Measurements from ENCODE around the gene FAM9C. TPM values are rescaled to one million over a fixed set of nuclear protein-coding genes. Genes with fewer than 3 reads are reported as not detected.

FAM9C gene
- total RNA-seq, 1 donor from 2014 or later: 0.34 TPM

DNA sequence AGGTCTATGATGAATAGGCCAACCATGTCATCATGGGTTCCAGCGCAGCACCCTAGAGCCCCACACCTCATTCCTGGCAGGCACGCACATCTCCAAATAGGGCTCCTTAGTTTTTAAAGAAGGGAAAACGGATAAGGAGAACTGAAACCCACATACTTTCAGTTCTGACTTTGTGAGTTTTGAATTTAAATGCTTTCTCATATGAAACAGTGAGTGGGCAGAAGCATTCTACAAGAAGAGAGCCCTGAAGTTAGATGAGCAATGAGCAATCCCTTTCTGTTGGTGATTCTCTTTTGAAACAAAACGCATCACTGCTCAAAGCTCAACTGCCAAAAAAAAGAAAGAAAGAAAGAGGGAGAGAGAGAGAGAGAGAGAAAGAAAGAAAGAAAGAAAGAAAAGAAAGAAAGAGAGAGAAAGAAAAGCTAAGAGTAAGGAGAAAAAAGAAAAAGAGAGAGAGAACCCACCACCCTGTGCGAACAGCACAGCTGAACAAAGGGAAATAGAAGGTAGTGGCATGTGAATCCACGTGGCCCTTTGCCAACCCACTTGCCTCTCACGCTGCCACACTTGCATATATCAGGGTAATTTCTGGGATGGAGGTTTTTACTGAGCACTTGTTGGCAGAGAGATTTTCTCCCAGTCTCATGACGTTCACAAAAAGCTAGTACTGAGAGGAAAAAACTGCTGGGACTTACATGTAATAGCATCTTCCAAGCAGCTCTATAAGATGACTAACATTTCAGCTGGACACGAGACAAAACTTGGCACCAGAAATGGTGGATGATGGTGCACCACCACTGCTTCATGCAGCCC is 38.6 kb downstream of the FAM9C start:
- Mint-ChIP-seq H3K27ac (no peak overlapping the region), H3K9me3 (peaks cover 12% of the 10 kb centered on the region), H3K27me3 (ENCODE audit: low read depth) (no peaks in the 10 kb centered on the region), H3K4me1 (peaks cover 18% of the 10 kb centered on the region), H3K4me3 (no peak overlapping the region), H3K36me3 (no peaks in the 10 kb centered on the region)
- no peak for DNase-seq (ENCODE audit: low spot score in 2 of 2, unreplicated experiment in 2 of 2)
- TF ChIP-seq, protein P1, sequence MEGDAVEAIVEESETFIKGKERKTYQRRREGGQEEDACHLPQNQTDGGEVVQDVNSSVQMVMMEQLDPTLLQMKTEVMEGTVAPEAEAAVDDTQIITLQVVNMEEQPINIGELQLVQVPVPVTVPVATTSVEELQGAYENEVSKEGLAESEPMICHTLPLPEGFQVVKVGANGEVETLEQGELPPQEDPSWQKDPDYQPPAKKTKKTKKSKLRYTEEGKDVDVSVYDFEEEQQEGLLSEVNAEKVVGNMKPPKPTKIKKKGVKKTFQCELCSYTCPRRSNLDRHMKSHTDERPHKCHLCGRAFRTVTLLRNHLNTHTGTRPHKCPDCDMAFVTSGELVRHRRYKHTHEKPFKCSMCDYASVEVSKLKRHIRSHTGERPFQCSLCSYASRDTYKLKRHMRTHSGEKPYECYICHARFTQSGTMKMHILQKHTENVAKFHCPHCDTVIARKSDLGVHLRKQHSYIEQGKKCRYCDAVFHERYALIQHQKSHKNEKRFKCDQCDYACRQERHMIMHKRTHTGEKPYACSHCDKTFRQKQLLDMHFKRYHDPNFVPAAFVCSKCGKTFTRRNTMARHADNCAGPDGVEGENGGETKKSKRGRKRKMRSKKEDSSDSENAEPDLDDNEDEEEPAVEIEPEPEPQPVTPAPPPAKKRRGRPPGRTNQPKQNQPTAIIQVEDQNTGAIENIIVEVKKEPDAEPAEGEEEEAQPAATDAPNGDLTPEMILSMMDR (IDR thresholded peaks at IDR 0.05; ENCODE audit: unreplicated experiment): no peak

DNA sequence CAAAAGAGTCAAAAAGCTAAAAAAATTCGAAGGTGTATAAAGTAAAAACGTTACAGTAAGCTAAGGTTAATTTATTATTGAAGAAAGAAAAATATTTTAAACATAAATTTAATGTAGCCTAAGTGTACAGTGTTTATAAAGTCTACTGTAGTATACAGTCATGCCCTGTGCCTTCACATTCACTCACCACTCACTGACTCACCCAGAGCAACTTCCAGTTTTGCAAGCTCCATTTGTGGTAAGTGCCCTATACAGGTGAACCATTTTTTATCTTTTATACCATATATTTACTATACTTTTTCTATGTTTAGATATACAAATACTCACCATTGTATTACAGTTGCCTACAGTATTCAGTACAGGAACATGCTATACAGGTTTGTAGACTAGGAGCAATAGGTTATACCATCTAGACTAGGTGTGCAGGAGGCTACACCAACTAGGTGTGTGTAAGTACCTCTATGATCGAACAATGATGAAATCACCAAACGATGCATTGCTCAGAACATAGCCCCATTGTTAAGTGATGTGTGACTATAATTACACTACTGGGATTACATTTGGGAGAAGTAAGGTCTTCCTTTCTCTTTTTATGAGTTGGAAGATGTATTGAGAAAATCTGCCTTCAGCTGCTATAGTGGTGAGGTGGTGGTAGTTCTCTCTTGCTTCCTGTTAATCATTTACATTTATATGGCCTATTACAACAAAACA is 42.3 kb downstream of the FAM9C start:
- Mint-ChIP-seq H3K27ac (no peak overlapping the region), H3K4me1 (peaks cover 31% of the 10 kb centered on the region), H3K4me3 (no peak overlapping the region), H3K9me3 (peaks cover 10% of the 10 kb centered on the region), H3K27me3 (ENCODE audit: low read depth) (no peaks in the 10 kb centered on the region), H3K36me3 (no peaks in the 10 kb centered on the region)
- DNase-seq (ENCODE audit: low spot score in 2 of 2, unreplicated experiment in 2 of 2): no peak
- TF ChIP-seq, protein P1 (IDR thresholded peaks at IDR 0.05; ENCODE audit: unreplicated experiment): no peak

DNA sequence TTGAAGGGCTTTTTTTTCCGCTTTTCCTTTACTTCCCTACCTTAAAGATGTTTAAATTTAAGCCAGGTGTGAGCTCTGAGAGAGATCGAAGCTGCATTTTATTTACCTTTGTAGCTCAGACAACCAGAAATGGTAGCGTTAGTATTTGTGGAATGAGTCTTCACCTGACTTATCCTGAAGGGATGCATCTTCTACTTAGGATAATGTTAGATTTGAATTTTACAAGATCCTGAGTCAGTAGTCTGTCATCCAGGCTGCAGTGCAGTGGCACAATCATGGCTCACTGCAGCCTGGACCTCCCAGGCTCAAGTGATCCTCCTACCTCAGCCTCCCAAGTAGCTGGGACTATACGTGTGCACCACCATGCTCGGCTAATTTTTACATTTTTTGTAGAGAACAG is 43.3 kb downstream of the FAM9C start:
- H3K4me3 Mint-ChIP-seq: no peak overlapping the region
- H3K9me3 Mint-ChIP-seq: peaks cover 13% of the 10 kb centered on the region
- TF ChIP-seq, protein P1 (IDR thresholded peaks at IDR 0.05; ENCODE audit: unreplicated experiment): no peak
- no peaks in the 10 kb centered on the region for H3K27me3 Mint-ChIP-seq (ENCODE audit: low read depth)
- no peaks in the 10 kb centered on the region for H3K36me3 Mint-ChIP-seq
- peaks cover 31% of the 10 kb centered on the region for H3K4me1 Mint-ChIP-seq
- no peak for DNase-seq (ENCODE audit: low spot score in 2 of 2, unreplicated experiment in 2 of 2)
- peak overlapping the region; percentile 37 for H3K27ac Mint-ChIP-seq

DNA sequence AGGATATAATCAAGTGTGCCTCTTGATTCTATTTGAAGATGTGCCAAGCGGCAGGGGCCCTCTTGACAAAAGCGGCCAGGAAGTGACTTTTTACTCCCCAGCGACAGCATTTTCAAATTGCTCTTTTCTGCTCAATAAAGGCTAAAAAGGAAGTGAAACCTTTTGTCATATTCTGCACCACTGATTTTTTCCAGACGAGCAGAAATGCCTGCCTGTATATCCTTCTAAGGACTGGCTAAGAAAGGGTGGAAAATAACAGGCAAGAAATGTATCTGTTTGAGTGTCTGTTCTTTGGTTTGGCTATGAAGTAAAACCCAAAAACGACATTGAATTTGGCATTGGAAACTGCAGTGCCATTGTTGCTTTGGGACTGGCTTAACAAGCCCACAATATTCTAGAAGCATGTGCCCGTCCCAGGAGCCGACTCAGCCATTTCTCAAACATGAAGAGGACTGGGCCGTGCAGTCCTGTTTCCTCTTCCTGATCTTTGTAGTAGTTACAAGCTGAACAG is 44.1 kb downstream of the FAM9C start:
- H3K9me3 Mint-ChIP-seq: peaks cover 18% of the 10 kb centered on the region
- peak overlapping the region; percentile 53 for H3K27ac Mint-ChIP-seq
- no peaks in the 10 kb centered on the region for H3K27me3 Mint-ChIP-seq (ENCODE audit: low read depth)
- TF ChIP-seq, protein P1 (IDR thresholded peaks at IDR 0.05; ENCODE audit: unreplicated experiment): no peak
- H3K4me1 Mint-ChIP-seq: peaks cover 30% of the 10 kb centered on the region
- no peak overlapping the region for H3K4me3 Mint-ChIP-seq
- H3K36me3 Mint-ChIP-seq: no peaks in the 10 kb centered on the region
- DNase-seq (ENCODE audit: low spot score in 2 of 2, unreplicated experiment in 2 of 2): no peak

DNA sequence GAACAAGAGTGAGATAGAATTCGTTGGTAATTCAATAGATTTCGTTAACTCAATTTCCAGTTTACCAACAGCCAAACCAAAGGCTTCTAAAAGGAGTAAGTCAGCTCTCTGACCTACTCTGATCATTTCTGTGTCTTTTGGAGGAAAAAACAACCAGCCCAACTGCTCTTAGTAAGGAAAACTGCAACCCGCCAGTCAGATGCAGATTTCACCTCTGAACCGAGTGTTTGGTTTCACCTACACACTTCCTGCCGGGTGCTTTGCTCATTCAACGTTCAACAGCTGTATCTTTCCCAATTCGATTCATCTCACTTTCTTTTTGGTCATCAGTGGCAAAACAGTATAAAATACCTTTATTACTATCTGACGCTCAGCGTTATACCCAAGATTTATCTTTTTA is 45.0 kb downstream of the FAM9C start:
- peaks cover 20% of the 10 kb centered on the region for H3K9me3 Mint-ChIP-seq
- H3K36me3 Mint-ChIP-seq: no peaks in the 10 kb centered on the region
- peak overlapping the region; percentile 53 for H3K27ac Mint-ChIP-seq
- DNase-seq (ENCODE audit: low spot score in 2 of 2, unreplicated experiment in 2 of 2): no peak
- H3K27me3 Mint-ChIP-seq (ENCODE audit: low read depth): no peaks in the 10 kb centered on the region
- no peak overlapping the region for H3K4me3 Mint-ChIP-seq
- peaks cover 31% of the 10 kb centered on the region for H3K4me1 Mint-ChIP-seq
- TF ChIP-seq, protein P1 (IDR thresholded peaks at IDR 0.05; ENCODE audit: unreplicated experiment): no peak
